HG03064 (cell line): ENCODE measurements around the gene PKD1L1.

Experiments used
- ATAC-seq: cut with Tn5 transposase; IDR thresholded peaks from one replicate; pipeline ENCODE4 v1.9.1; 2021; ENCODE audit warnings: low read depth; ENCODE audit not compliant: unreplicated experiment

PKD1L1 gene

GRCh38 chr7:47827351-47827756, 120.9 kb downstream of the PKD1L1 start:
- ATAC-seq = no peak

GRCh38 chr7:47826754-47827153, 121.5 kb downstream of the PKD1L1 start:
- no peak for ATAC-seq

GRCh38 chr7:47819607-47819920, 128.7 kb downstream of the PKD1L1 start:
- no peak for ATAC-seq

GRCh38 chr7:47818796-47819606, 129.3 kb downstream of the PKD1L1 start:
- no peak for ATAC-seq

- ATAC-seq = no peak
Measured at GRCh38 chr7:47817917-47818316, 130.3 kb downstream of the PKD1L1 start.

- ATAC-seq = no peak
Measured at GRCh38 chr7:47816647-47817046, 131.6 kb downstream of the PKD1L1 start.

- no peak for ATAC-seq
Measured at GRCh38 chr7:47815867-47816266, 132.4 kb downstream of the PKD1L1 start.

GRCh38 chr7:47814905-47815613, 133.2 kb downstream of the PKD1L1 start:
- no peak for ATAC-seq

GRCh38 chr7:47813620-47814260, 134.5 kb downstream of the PKD1L1 start:
- ATAC-seq = no peak

GRCh38 chr7:47812429-47813136, 135.7 kb downstream of the PKD1L1 start:
- ATAC-seq = no peak

GRCh38 chr7:47811632-47812380, 136.5 kb downstream of the PKD1L1 start:
- no peak for ATAC-seq

- no peak for ATAC-seq
Measured at GRCh38 chr7:47809387-47809786, 138.9 kb downstream of the PKD1L1 start.

- ATAC-seq = no peak
Measured at GRCh38 chr7:47808321-47808720, 139.9 kb downstream of the PKD1L1 start.

- ATAC-seq = no peak
Measured at GRCh38 chr7:47807756-47808155, 140.5 kb downstream of the PKD1L1 start.

GRCh38 chr7:47807126-47807525, 141.1 kb downstream of the PKD1L1 start:
- ATAC-seq = no peak

- no peak for ATAC-seq
Measured at GRCh38 chr7:47806701-47807103, 141.6 kb downstream of the PKD1L1 start.

- no peak for ATAC-seq
Measured at GRCh38 chr7:47804767-47805545, 143.3 kb downstream of the PKD1L1 start.

GRCh38 chr7:47803846-47804245, 144.4 kb downstream of the PKD1L1 start:
- ATAC-seq = no peak

- ATAC-seq = no peak
Measured at GRCh38 chr7:47803025-47803424, 145.2 kb downstream of the PKD1L1 start.

- no peak for ATAC-seq
Measured at GRCh38 chr7:47801423-47801822, 146.8 kb downstream of the PKD1L1 start.
